Kidney (tissue), 14 donors: Measurements from ENCODE around the gene TSPO2. TPM values are rescaled to one million over a fixed set of nuclear protein-coding genes. Genes with fewer than 3 reads are reported as not detected.
A peak's percentile ranks its signal among the peaks of the same experiment; 100 is the strongest.

Experiments used
- DNase-seq, 5 donors: peaks; one replicate each; pipeline ENCODE4 v3.0.0-alpha.2; 2013 to 2020
- FAIRE-seq: peaks from 2 replicates; lab custom pipeline; 2012; peaks lifted over from hg19 to GRCh38; lab: Jason Lieb, UNC
- H3K27ac ChIP-seq, 2 donors: one replicate each; pipeline ENCODE4 v1.7.0; 2013; ENCODE audit warnings: low read depth in 2 of 2, low read length in 2 of 2, inconsistent platforms in 1 of 2
- H3K27me3 ChIP-seq: one replicate; pipeline ENCODE4 v1.7.1; 2013; ENCODE audit warnings: low read length, inconsistent platforms; ENCODE audit not compliant: control insufficient read depth, insufficient read depth
- H3K36me3 ChIP-seq, 3 donors: one replicate each; pipeline versions ENCODE4 v1.7.0 to v1.7.1; 2013; ENCODE audit warnings: low read length in 3 of 3, control low read depth in 1 of 3, inconsistent platforms in 1 of 3; ENCODE audit not compliant: insufficient read depth in 3 of 3, control insufficient read depth in 2 of 3
- H3K4me1 ChIP-seq, 3 donors: one replicate each; pipeline versions ENCODE4 v1.7.0 to v1.7.1; 2013; ENCODE audit warnings: low read length in 3 of 3, inconsistent platforms in 1 of 3, low read depth in 1 of 3; ENCODE audit not compliant: control insufficient read depth in 2 of 3, insufficient read depth in 2 of 3
- H3K4me3 ChIP-seq, 3 donors: one replicate each; pipeline versions ENCODE4 v1.7.0 to v1.8.1; 2013; ENCODE audit warnings: low read length in 3 of 3, control low read depth in 1 of 3, inconsistent platforms in 1 of 3
- H3K9ac ChIP-seq, 3 donors: one replicate each; pipeline versions ENCODE4 v1.7.0 to v1.7.1; 2013; ENCODE audit warnings: low read length in 3 of 3, control low read depth in 1 of 3, inconsistent platforms in 1 of 3
- H3K9me3 ChIP-seq, 3 donors: one replicate each; pipeline versions ENCODE4 v1.7.0 to v1.7.1; 2013; ENCODE audit warnings: low read length in 3 of 3, control low read depth in 1 of 3, inconsistent platforms in 1 of 3; ENCODE audit not compliant: control insufficient read depth in 2 of 3, insufficient read depth in 1 of 3
- intact Hi-C: fragments of 100-400 bp; cut with DNase I; formaldehyde crosslinking; loops from one replicate; pipeline ENCODE4 v1.11.1; 2022
- polyA plus RNA-seq: library from polyadenylated mRNA; stranded (reverse); fragments of 350-450 nt; fragmentation: Illumina TruSeq; extraction: RNeasy Lipid Tissue Mini Kit (QIAGEN cat#74804); gene quantifications from one replicate; pipeline ENCODE4 v1.2.3, GENCODE V29; 2014; ENCODE audit warnings: low read depth, low replicate concordance; ENCODE audit not compliant: insufficient read depth
- total RNA-seq: library from RNA; stranded (reverse); fragmentation: NEBNext Ultra II Directional; extraction: Animal tissue kit (Norgen Biotek cat#: 25700); gene quantifications from one replicate; pipeline ENCODE4 v1.2.1, GENCODE V29; 2021
- TF ChIP-seq, protein P1 (sequence below): IDR thresholded peaks from 3 replicates; pipeline ENCODE4 v1.5.1; 2012; ENCODE audit warnings: mild to moderate bottlenecking, moderate library complexity, borderline replicate concordance; ENCODE audit not compliant: insufficient read depth; ENCODE audit errors: extremely low read depth
- donor health status: control.
- donor health status: control.
- donor health status: control.
- donor health status: control.
- donor health status: control.
- donor health status: DM: yes; HTN: yes; CAD: no.
- donor health status: Normal renal cell carcinoma (clear cell type).

The TSPO2 gene
- total and polyA plus RNA-seq, 2 donors from 2014 or later, result 0.44 to 0.88 TPM

DNA sequence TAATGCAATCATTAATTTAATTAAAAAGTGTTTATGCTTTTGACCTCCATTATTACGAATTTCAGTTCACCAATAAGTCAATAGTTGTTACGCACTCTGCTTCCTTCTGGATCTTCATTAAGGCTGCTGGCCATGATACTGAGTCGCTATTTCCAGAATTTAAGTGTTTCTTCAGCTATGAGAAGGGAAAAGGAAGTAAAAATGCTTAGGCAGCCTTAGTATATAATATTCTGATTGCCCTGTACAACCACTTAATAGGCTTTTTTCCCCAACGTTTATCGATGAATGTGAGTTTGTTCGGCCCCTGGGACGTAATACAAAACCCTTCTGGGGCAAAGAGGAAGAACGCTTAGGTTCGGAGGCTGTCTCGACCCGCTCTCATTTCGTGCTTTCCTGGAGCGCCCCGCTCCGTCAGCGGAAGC, 29.2 kb downstream of the TSPO2 start:
- intact Hi-C loops, result no loop called here

DNA sequence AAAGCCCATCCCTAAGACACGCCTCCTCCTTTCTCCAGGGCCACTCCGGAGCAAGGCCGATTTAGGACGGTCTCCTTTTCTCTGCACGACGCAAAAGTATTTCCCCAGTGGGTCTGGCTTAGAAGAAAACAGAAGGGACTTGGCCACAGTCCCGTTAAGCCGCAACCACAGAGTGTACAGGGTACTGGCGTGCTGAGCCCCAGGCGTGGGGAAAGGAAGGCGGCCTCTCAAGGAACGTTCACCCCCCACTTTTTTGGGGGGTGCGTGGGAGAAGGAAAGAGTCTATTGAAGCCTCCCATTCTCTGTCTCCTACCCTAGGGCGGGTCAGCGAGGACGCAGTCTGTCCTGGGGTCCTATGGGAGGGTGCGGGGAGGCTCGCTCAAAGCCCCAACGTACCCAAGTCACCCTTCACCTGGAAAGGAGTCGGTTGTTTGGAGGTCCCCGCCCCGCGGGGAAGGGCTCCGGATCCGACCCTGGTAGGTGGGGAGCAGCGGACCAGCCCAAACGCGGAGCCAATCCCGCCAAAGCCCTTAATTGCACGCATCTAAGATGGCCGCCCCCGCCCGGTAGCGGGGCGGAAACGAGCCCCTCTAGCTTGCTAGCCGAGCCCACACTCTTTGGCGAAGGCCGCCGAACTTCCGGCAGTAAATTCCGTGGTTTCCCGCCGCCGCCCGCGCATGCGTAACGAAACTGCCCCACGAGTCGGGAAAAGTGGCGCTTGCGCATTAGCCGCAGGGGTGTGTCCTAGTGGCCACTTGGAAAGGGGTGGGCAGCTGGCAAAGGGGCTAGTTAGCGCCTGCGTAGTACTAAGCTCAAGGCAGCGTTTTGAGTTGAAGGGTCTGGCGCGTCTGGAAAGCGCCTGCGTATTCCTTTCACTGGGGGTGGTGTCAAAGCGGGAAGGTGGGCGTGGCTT, 29.9 kb downstream of the TSPO2 start, which contains the start of gene OARD1:
Gene OARD1, minus strand, starts transcription at position 434 of the 913 bp plus-strand sequence. CDS start 722 bp downstream, outside the sequence.
- DNase-seq, result peak; percentile 100
- Histone ChIP-seq H3K4me3 (peak within 1 kb of the TSS; percentile 92 to 98 (median 93)), H3K9me3 (no peaks in the 10 kb centered on the region), H3K9ac (peak within 1 kb of the TSS; percentile 98), H3K4me1 (peaks cover 8 to 13% (median 9%) of the 10 kb centered on the region in 3 donors), H3K27ac (peak within 1 kb of the TSS; percentile 99 to 100), H3K36me3 (peaks cover 0 to 10% (median 2%) of the 10 kb centered on the region in 3 donors), H3K27me3 (no peaks in the 10 kb centered on the region)
- TF ChIP-seq, protein P1, sequence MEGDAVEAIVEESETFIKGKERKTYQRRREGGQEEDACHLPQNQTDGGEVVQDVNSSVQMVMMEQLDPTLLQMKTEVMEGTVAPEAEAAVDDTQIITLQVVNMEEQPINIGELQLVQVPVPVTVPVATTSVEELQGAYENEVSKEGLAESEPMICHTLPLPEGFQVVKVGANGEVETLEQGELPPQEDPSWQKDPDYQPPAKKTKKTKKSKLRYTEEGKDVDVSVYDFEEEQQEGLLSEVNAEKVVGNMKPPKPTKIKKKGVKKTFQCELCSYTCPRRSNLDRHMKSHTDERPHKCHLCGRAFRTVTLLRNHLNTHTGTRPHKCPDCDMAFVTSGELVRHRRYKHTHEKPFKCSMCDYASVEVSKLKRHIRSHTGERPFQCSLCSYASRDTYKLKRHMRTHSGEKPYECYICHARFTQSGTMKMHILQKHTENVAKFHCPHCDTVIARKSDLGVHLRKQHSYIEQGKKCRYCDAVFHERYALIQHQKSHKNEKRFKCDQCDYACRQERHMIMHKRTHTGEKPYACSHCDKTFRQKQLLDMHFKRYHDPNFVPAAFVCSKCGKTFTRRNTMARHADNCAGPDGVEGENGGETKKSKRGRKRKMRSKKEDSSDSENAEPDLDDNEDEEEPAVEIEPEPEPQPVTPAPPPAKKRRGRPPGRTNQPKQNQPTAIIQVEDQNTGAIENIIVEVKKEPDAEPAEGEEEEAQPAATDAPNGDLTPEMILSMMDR, result no peak
- no peak for FAIRE-seq
- intact Hi-C loops, result no loop called here

More for the DNA sequence above, 29.2 kb downstream of the TSPO2 start:
- Histone ChIP-seq H3K4me3 (peak overlapping the region; percentile 87 to 98 (median 93)), H3K9me3 (no peaks in the 10 kb centered on the region), H3K36me3 (peaks cover 2 to 13% (median 5%) of the 10 kb centered on the region in 3 donors), H3K27me3 (no peaks in the 10 kb centered on the region), H3K27ac (peak overlapping the region; percentile 99 to 100), H3K9ac (peak overlapping the region; percentile 86 to 98 (median 98)), H3K4me1 (peaks cover 9 to 13% (median 9%) of the 10 kb centered on the region in 3 donors)
- DNase-seq, result no peak
- FAIRE-seq, result no peak
- TF ChIP-seq, protein P1, result peak; percentile 25

DNA sequence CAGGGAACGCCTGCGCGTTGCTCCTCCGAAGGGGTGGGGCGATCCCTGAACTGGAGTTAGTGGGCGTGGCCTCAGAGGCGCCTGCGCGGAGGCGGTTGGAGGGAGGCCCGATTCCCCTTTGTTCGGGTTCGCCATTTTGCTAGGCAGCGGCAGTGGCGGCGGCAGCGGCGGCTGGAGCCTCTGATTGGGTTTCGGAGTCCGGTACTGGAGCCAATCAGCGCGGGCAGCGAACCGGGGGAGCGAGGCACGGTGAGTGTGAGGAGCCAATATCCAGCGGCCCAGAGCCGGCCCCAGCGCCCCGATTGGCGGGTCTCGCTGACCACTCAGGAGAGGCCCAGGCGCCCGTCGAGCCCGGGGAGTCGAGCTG, 30.6 kb downstream of the TSPO2 start, which contains the start of gene NFYA:
Gene NFYA, plus strand, starts transcription at position 139 of the 367 bp plus-strand sequence. CDS start 6,116 bp downstream, outside the sequence.
- Histone ChIP-seq H3K4me3 (peak within 1 kb of the TSS; percentile 92 to 98 (median 93)), H3K4me1 (peaks cover 8 to 13% (median 9%) of the 10 kb centered on the region in 3 donors), H3K36me3 (peaks cover 0 to 3% (median 2%) of the 10 kb centered on the region in 3 donors), H3K9ac (peak within 1 kb of the TSS; percentile 98), H3K27ac (peak within 1 kb of the TSS; percentile 99 to 100), H3K9me3 (no peaks in the 10 kb centered on the region), H3K27me3 (no peaks in the 10 kb centered on the region)
- FAIRE-seq (peak; percentile 98), DNase-seq (peak in 1 of 5 donors; percentile 100)
- intact Hi-C loops, result no loop called here
- TF ChIP-seq, protein P1, result peak; percentile 10
